Measurements from ENCODE around the gene PPP1CC.
"Not testable (repeated sequence)": the region's sequence is repeated elsewhere in the genome, so short reads cannot be mapped to it uniquely, and the experiment has no call there.

PPP1CC gene

DNA sequence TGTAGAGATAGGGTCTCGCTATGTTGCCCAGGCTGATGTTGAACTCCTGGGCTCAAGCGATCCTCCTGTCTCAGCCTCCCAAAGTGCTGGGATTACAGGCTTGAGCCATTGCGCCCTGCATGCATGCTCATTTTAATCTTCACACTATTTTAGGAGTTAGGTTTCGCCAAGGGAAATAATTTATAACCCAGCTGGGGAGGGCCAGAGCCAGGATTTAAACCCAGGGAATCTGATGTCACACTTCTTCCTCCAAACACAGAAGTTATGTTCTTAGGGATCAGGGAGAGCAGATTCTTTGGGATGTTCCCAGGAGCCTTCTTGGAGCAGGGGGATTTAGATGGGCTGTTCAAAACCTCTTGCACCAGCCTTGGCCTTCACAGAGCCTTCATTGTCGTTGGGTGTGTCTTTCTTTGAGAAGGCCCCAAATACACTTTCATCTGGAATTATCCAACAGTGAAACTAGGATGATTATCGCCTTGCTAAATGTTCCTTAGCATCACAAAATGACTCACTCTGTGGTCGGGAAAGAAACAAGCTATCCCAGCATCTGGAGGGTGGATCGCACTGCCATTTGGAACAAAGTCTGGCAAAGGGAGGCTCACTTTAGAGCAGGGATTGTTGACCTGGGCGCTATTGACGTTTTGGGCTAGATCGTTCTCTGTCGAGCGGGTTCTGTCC lies 8.2 kb upstream of the PPP1CC start:
- DNase-seq = no peak

DNA sequence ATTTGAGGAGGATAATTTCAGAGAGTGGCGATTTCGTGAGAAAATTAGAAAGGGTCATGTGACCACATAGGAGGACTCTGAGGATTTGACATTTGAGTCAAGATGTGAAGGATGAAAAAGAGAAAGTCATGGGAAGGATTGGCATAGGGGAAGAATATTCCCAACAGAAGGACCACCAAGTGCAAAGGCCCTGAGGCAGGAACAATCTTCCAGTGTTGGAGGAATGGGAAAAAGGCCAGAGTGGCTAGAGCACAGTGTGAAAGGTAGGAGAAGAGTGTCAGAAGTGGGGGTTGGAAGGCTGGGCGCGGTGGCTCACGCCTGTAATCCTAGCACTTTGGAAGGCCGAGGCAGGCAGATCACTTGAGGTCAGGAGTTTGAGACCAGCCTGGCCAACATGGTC lies 3.9 kb upstream of the PPP1CC start:
- DNase-seq = no peak

DNA sequence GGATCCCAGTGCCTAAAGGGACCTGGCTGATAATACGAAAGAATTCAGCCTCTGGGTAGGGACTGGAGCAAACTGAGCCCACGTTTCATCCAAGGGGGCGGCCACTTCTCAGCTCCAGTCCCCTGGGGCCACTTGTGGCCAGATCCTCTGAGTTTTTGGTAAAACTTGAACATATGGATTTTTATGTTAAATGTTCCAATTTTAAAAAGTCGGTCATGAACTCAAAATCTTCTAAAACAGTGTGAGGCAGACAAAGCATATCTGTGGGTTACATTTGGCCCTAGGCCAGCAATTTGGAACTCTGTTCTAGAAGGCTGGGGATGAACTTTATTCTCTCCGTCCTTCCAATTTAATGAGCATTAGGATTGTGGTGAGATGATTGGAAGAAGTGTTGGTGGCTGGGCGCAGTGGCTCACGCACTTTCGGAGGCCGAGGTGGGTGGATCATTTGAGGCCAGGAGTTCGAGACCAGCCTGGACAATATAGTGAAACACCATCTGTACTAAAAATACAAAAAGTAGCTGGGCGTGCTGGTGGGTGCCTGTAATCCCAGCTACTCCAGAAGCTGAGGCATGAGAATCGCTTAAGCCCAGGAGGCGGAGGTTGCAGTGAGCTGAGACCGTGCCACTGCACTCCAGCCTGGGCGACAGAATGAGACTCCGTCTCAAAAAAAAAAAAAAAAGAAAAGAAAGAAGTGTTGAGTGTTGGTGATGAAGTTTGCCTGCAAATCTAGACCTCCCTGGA lies 3.0 kb upstream of the PPP1CC start:
- DNase-seq = no peak

DNA sequence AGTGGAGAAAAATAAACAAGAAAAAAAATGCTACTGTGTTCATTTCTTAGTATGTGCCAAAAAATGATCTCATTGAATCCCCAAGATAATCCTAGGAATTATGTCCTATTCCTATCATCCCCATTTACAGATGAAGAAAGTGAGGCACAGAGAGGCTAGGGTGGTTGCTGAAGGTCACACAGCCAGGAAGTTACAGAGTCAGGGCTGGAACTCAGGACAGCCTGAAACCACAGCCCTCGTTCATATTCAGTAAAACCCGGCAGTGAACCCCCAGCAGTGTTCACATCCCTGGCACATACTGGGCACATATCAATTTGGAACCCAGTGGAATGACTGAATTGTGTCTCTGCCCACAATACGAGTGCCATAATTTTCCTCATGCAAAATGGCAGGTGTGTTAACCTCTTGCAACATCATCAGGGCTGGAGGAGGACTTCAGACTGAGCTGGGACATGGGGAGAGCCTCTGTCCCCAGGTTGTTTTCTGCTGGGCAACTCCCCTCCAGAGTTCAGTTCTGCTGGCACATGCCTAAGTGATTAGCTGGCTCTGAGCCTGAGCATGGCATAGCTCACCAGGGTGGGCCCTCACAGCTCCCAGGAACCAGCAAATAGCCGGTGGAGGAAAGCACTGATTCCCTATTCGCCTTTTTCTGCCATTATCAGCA lies 2.0 kb upstream of the PPP1CC start:
- no peak for DNase-seq

DNA sequence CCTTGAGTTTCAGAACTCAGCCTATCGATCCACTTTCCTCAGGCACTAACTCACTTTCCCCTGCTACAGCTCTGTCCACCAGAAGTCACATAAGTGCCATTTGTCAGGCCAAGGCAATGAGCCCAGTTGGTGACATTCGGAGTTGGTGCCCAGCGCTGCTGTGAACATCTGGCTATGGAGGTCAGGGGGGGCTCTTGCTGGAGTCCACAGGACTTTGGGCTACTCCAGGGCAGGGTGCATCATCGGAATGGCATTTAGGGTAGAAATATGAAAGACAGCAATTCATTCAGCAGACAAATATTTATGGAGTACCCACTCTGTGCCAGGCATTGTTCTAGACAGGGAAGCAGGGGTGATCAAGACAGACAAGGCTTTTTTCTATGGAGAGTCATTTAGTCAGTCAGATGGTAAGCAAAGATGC lies 1.5 kb upstream of the PPP1CC start:
- DNase-seq = no peak

DNA sequence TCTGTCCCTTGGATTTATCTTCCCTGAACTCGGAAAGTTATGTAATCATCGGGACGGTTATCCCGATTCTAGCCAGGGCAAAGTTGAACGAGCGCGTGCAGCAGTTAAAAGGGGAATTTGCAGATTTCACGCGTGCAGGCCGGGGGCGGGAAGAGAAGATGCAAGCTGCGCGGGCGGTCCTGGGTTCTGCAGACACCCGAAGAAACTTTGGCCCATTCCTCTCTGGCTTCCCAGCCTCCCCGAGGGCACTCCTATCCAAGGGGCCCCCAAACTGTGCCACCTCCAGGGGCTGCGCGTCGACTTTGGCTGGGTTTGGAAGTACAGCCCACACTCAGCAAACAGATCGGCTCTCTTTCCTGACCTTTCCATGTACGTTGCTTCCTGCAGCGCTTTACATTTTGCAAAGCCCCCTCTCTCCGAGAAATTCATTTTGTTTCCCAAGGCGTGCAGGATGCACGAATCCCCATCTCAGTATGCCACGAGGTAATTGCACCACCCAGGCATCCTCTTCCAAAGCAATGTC lies 941 bp upstream of the PPP1CC start:
- DNase-seq = no peak

DNA sequence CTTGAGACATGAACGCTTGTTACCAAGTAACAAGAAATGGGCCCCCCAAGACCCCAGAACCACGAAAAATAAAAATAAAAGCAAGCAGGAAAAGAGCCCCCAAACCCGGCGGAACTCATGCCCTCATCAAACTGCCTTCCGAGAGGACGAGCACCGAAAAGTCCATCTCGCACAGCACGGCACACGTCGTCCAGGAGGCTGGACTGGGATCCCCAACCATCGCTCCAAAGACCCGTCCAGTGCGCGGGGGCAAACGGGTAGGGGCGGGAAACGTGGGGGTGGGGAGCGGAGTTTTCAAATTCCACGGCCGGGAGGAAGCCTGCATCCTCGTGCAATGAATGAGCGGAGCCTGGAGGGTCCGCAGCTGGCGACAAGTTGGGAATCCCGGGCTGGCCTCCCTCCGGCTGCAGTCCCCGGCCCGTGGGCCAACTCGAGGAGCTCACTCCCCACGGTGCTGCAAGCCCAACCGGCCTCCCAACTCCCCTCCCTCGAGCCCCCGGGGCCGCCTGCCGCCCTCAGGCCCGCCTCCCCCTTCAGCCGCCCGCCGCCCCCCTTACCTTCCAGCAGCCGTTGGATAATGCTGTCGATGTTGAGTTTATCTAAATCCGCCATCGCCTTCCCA lies 484 bp downstream of the PPP1CC start:
- no peak for DNase-seq

DNA sequence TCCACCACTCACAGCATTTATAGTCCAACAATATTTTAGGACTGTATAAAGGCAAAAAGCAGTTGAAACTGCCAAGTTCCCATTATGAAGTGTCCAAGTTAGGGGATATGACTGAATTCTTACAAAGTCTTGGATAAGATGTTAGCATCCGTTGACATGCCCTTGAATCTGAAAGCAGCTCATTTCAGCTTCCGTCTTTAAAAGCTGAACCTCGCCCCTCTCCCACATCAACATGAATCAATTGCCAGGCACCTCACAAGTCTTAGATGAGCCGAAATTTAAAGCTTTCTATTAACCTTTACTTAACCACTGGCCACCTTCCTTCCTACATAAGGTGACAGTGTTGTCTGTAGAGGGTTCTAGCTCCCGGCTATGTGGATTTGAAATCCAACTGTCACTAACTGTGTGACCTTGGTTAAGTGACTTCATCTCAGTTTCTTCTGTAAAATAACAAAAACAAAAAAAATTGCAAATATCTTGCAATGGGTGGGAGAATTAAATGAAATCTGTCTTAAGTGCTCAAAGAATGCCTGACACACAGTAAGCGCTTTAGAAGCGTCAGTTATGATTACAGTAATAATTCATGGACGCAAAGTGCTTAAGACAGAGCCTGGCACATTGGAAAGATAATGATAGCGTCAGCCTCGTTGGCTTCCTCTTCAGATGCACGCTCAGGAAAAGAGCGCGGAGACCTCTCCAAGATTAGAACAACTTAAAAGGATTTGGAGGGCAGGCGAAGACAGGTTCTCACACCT lies 1.2 kb downstream of the PPP1CC start:
- no peak for DNase-seq

DNA sequence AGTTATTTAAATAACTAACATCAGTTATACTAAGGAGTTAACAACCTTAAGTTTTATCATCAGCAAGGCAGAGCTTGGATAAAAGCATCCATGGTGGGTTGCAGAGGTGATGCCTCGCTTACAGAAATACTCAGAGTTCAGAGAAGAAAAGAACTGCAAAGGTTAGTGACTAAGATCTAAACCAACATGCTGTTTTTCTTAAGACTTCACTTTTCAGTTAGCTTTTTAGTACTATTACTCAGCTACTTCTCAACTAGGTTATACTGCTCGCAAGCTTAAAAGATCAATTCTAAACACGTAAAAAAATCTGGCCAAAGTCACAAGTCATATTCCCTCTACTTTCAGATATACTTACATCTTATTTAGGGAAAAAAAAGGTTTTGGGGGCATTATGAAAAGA lies 2.8 kb downstream of the PPP1CC start:
- no peak for DNase-seq

DNA sequence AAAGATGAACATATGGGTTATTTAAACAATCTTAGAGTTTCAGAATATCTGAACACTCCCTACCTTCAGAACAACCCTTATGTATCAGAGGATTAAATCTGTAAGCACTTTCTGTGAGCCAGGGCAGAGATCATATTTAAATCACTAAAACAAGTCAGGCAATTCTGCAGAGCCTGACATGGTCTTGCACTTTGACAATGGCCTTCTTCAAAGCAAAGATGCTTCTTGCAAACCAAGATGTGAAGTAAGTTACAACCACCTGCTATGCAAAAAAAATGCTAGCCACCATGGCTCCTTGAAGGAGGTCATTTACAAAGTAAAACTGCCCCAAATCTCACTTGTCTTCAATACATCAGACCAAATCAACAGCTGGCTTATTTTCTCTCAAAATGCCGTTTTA lies 3.2 kb downstream of the PPP1CC start:
- DNase-seq = no peak

DNA sequence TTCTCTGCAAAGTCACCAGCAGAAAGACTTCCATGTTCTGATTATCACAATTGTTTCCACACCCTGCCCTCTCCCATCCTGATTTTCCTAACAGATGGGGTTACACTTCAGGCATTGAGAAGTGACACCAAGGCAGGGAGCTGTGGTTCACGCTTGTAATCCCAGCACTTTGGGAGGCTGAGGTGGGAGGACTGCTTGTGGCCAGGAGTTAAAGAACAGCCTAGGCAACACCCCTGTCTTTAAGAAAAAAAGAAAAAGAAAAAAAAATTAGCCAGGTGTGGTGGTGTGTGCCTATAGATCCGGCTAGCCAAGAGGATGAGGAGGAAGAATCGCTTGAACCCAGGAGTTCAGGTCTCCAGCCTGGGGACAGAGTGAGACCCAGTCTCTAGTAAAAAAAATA lies 5.2 kb downstream of the PPP1CC start:
- no peak for DNase-seq

DNA sequence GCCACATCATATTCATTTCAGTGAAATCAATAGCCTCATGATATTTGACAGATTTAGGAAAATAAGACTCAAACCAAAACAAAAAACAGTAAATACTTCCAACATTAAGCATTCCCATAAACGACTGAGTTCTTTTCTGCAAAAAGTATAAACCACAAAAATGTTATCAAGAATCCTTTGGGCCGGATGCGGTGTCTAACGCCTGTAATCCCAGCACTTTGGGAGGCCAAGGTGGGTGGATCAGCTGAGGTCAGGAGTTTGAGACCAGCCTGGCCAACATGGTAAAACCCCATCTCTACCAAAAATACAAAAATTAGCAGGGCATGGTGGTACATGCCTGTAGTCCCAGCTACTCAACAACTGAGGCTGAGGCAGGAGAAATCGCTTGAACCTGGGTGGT lies 5.7 kb downstream of the PPP1CC start:
- not testable (repeated sequence) for DNase-seq

DNA sequence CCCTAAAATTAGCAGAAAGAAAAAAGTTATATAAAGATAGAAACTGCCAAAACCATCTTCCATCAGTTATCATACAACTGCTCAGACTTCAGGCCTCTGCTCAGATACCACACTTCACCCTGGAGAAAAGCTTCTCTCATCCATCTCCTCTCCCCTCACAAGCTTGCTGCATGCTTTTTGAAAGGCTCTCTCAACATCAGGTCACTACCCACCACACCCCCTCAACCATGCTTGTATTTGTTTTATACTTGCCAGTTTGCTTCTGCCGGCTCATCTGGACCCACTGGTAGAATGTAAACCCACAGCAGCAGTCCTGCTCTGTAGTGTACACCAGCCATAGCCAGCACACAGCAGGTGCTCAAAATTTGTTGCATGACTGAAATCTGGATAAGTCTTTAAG lies 8.8 kb downstream of the PPP1CC start:
- no peak for DNase-seq

DNA sequence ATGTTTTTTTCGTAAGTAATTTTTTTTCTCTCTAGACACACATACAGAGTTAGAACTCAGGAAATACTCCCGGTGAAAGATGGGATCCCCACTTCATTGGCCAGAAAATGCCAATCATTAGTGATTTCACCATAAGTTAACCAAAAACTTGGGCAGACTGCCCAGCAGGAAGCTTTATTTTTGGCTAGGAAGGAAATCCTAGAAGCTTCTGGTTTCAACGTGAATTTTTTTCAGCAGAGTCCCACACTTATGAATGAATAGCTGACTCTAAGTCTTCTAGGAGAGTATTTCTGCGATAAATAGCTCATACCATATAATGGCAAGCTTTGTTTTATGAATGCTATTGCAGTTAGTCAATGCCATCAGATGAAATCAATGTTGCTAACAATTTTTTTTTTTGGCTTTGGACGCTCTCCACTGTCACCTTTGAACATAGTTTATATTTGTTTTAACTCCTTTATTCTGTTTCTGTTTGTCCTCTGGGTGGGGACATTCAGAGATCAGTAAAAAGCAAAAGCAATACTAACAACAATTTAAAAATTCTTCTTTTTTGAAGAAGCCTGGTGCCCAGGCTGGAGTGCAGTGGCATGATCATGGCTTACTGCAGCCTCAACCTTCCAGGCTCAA lies 9.5 kb downstream of the PPP1CC start:
- DNase-seq = no peak

DNA sequence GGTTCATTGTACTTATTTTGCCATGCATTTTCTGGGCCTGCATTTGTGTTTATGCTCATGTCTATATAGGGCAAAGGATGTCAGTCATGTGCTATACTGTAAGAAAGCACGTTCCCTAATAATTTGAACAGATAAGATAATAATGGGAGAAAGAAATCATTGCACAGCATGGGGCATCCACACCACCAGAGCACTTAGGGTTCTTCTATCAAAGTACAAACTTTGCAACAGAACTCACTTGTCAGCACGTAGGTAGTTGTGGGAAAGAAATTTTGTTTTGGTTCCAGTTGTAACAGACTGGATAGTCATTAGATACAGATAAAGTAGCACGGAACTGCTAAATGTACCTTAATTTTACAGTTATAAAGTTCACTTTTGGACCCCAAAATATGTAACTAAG lies 10.1 kb downstream of the PPP1CC start:
- no peak for DNase-seq

DNA sequence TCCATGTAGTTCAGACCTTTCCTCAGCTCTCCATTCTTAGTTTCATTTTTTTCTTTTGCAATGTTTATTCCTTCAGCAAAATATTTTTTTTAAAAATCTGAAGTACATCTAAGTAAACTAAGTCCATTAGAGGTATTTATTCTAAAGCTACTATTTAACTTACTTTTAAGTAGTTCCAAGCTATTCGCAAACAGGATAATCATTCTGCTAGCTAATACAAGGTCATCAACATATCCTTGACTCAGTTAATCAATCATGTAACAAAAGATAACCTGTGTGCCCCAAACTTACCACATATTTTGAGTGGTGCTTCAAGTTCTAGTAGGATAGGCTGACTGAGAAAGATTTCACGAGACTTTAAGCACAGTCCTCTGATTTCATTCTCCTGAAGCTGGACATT lies 11.2 kb downstream of the PPP1CC start:
- no peak for DNase-seq

DNA sequence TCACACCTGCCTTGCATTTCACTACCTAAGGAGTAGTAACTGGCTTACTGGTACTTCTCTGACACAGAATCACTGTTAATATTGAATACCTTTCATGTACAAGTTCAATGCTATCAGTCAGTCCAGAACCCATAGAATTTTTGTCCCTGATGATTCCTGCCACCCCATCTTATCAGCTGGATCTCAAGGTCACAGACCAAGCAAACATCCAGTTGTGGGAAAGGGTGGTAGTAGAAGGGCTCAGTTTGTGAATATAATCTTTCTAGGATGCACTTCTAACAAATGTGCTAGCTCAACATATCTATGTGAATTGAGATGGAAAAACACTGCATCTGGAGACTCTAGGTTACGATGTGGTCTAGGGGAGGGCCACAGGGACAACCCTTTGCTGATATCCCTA lies 14.1 kb downstream of the PPP1CC start:
- DNase-seq = no peak

DNA sequence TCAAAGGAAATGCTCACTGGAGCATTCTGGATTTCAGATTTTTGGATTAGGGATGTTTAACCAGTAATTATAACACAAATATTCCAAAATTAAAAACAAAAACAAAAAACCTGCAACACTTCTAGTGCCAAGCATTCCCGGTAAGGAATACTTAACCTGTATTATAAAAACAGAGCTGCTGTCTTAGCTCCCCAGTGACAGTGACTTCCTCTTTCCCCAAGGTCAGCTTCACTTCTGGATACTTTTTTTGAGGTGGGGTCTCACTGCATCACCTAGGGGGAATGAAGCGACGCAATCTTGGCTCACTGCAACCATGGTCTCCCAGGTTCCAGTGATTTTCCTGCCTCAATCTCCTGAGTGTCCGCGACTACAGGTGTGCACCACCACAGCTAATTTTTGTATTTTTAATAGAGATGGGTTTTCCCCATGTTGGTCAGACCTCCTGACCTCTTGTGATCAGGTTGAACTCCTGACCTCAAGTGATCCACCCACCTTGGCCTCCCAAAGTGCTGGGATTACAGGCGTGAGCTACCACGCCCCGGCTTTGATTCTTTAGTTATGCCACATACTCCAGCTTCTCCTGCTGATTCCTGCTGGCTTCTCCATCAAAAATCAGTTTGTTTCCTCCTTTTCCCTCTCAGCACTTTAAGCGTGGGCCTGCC lies 15.9 kb downstream of the PPP1CC start:
- no peak for DNase-seq

DNA sequence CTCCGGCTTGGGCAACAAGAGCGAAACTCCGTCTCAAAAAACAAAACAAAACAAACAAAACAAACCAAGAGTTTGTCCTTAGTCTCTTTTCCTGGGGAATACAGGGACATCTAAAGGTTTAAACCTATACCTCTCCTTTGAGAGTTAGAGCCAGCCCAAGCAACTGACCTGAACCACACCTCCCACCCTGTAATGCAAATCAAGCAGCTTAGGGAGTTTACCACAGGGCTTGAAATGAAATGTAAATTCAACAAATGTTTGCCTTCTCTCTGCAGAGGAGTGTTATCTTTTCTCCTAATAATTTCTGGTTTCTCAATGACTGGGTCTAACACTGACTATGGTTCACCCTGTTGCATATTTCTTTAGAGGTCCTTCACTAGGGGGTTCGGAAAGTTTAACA lies 16.7 kb downstream of the PPP1CC start:
- no peak for DNase-seq

DNA sequence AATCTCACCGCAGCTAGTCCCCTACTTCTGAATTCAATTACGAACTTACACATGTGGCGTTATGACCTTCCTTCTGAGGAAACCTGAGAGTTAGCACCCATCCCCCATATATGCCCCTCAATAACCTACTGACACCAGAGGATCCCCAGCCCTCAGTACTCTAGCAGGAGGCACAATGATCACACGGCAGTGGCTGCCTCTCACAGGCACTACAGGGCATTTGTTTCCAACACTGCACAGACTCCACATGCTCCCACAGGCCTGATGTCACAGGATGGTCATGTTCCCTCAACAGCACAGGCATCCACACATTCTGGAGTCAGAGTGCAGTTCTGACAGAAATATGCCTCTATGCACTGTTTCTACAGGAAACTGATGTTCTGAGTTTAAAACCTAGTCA lies 17.4 kb downstream of the PPP1CC start:
- no peak for DNase-seq

DNA sequence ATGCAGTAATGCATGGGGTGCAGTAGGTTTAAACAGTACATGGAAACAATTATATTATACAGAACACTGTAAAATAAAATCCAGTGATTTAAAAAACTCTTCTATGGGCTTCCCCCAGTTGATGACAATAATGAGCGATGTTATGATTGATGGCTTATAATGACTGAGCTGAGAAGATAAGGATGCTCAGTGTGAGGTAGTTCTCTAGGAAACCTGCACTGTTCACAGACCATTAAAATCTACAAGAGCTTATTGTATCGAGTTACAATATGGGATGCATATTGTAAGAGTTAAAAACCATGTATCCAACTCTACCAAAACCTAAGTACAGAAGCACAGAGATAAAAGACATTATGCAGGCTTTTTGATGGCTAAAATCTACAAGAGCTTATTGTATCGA lies 19.8 kb downstream of the PPP1CC start:
- DNase-seq = not testable (repeated sequence)

DNA sequence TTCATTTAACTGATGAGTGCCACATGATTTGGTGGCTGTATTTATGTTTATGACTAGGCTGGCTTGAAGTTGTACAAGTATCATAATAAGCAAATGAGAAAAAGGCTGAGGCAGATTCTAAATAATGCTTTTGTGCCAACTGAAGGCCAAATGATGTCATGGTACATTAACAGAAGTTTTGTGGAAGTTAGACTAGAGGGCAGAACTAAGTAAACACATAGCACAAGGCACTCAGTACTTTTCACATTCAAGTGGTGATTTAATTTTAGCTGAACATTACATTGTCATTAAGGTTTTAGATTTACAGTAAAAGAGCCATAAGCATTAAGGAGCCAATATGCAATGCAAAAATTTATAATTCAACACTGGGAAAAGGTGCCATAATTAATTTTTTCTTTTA lies 21.1 kb downstream of the PPP1CC start:
- no peak for DNase-seq

Data from activated CD8-positive, alpha-beta memory T cell treated with anti-CD3 and anti-CD28 coated beads, Interleukin-2, amount 50 U/mL, for 4 hours (primary cell).